Right ventricle myocardium inferior (tissue), 1 donor: ENCODE data around the gene PKNOX2. TPM values are rescaled to one million over a fixed set of nuclear protein-coding genes. Genes with fewer than 3 reads are reported as not detected.
A peak's percentile ranks its signal among the peaks of the same experiment; 100 is the strongest.

ENCODE experiments used
- ATAC-seq: fragments of 200-7000 bp; cut with Tn5 transposase; one replicate; pipeline ENCODE4 v1.9.1; 2020; ENCODE audit warnings: mild to moderate bottlenecking, moderate library complexity
- DNase-seq: peaks from one replicate; pipeline ENCODE4 v3.0.0; 2021; ENCODE audit errors: missing footprints
- intact Hi-C: fragments of 100-400 bp; cut with DNase I; formaldehyde crosslinking; loops from one replicate; pipeline ENCODE4 v1.11.0; 2022
- total RNA-seq: library from RNA; stranded (reverse); fragmentation: NEBNext Ultra II Directional; extraction: Animal tissue kit (Norgen Biotek cat#: 25700); gene quantifications from one replicate; pipeline ENCODE4 v1.2.1, GENCODE V29; 2021
- donor health status: DM: no; HTN: yes; CAD: no; lungs with severe emphysema.

The PKNOX2 gene
- total RNA-seq, 1 donor from 2014 or later = 9.1 TPM

DNA sequence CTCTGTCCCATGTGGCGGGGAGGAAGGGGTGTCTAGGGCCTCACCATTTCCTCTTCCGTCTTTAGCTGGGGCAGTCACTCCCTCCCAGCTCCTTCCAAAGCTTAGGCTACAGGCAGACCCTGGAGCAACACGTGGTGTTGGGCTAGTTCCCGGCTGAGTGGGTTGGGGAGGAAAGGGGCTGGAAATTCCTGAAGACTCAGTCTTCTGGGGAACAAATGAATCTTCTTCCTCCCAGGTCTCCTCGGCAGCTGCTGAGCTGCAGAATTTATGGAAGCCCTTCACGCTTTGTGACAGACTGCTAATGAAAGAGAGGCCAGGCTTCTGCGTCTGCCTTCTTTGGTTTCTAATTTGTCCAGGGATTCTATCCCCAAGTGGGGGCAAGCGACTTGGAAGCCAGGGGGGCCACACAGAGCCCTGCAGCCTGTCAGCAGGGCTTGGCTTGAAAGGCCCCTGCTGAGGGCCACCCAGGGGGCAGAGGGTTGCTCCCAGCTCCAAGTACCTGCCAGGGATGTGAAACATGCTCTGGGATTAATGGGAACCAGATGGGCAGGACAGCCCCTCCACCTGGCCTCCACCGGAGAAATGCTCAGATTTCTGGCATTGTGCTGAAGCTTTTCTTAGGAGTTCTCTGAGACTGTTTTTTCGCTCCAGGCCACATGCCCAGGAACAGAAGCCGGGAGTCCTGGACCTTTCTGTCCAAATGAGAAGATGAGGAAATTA, 123.1 kb downstream of the PKNOX2 start:
- intact Hi-C loops = no loop called here
- peak; percentile 66 for ATAC-seq
- DNase-seq = no peak

DNA sequence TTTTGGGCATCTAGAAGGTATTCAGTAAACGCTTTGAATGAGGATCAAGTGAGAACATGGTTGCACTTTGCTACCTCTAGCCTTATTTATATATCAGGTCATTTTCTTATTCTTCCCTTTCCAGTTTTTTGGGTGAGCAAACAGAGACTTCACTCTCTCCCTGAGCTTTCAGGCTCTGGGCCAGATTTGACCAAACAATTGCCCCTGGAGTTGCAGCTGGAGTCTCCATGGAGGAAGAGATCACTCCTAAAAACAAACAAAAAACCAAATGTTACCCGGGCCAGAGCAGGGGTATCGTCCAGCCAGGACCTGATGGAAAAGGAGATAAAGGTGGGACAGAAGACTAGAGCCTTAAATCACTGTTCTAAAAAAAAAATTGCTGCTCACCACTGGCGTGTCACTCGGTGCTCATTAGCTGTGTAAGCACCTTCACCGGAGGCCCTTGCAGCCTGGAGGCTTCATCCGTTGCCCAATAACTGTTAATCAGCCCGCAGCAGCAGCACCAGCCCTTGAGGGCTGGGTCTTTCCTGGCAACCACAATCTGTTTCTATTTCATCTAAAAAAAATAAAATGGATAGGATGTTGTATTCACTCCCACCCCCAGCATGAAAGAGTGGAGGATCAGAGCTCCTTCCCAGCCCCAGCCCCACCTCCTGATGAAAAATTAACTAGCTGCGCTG, 125.0 kb downstream of the PKNOX2 start:
- DNase-seq (no peak), ATAC-seq (no peak)
- intact Hi-C loops = no loop called here

DNA sequence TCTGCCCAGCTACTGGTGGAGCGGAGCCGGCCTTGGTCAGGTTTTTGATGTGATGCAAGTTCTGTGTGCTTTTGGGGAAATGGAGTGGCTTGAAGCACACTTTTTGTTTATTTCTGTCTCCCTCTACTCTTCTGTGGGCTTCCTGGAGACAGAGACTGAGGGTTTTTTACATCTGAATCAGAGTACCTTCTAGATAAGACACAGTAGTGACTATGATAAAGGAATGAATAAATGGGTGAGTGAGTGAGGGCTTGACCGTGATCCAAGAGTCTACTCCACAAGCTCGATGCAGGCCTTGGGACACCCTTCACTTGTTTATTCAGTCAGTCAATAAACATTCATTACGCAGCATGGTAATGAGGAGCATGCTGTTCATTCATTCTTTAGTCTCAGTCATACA, 125.7 kb downstream of the PKNOX2 start:
- intact Hi-C loops = no loop called here
- ATAC-seq (no peak), DNase-seq (no peak)

DNA sequence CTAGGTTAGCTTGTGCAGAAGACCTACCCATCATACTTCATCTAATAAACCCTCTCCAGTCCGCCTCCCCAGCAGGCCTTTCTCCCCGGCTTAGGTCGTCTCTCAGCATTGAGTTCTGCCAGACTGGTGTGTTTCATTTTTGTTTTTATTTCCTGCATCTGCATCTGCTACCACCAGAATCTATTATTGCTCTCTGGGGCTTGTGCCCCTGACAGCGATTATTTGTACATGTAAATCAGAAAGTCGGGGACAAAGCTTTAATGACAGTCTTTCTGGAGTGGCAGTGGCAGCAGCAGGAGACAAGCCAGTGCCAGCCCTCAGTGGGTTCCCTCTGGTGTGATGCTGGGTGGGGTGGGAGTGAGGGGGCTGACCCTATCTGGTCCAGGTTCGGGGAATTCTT, 127.5 kb downstream of the PKNOX2 start:
- ATAC-seq (no peak), DNase-seq (no peak)
- intact Hi-C loops = no loop called here

DNA sequence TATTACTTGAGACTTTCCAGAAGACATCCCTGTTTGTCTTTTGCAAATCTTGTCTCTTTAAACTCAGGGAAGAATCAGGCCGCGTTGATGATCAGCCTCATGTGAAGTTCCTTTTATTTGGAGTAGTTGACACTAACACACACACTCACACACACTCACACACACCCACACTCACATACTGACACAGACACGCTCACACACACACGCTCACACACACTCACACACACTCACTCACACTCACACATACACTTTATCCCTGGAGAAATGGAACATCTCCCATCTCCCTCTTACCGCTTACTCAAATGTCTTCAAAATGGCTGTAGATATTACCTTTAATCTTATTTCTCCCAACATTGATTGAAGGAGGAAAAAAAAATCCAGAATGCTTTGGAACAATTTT, 129.0 kb downstream of the PKNOX2 start:
- ATAC-seq (no peak), DNase-seq (no peak)
- intact Hi-C loops = no loop called here

DNA sequence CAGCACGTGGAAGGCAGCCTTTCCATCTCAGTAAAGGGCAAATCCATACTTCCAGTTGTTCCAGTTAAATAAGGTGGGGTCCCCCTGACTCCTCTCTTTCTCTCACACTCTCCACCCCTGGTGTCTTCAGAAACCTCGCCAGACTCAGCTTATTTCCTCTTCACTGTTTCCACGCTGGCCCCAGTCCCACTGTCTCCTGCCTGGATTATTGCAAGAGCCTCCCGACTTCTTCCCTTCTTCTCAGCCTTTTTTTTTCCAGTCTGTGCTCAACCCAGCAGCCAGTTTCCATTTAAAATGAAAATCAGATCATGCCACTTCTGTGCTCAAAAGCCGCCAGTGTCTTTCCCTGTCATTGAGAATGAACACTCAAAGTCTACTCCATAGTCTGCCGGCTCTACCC, 131.4 kb downstream of the PKNOX2 start:
- no peak for ATAC-seq
- intact Hi-C loops = no loop called here
- DNase-seq = no peak

DNA sequence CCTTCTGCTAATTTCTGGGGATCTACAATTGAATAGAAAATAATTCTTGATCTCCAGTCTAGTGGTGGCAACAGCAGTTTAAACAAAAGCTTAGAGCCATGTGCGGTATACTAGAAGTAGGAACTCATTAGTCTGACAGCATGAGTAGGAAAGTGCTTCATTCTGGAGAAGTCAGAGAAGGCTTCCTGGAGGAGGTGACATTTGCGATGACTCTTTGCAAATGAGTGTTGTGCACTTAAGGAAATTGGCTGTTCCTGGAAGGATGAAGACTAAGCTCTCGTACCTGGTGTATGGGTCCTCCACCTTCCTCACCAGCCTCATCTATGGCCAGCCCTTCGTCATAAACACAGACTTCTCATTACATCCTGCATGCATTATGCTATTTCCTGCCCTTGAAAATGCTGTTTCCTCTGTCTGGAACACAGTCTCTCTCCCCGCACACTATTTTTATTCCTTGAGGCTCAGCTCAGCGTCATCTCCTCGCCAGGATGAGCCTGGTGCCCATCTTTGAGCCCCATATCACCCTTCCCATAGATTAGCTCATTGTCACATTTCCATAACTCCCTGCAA, 132.9 kb downstream of the PKNOX2 start:
- no peak for DNase-seq
- intact Hi-C loops = no loop called here
- ATAC-seq = no peak

DNA sequence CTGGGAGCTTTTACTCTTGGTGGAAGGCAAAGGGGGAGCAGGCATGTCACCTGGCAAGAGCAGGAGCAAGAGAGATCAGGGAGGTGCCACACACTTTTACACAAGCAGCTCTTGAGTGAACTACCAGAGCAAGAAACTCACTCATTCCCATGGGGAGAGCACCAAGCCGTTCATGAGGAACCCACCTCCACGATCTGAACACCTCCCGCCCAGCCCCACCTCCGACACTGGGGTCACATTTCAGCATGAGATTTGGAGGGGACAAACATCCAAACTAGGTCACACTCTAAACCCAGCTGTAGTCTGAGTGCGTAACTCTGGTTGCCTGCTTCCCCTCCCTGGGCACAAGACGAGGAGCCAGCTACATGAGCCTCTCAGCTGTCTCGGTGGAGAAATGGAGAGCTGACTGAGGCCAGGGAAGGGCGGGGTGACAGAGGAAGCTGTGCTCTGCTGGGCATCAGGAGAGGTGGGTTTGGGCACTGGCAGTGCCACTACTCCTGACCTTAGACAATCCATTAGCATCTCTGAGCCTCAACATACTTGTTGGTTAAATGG, 134.6 kb downstream of the PKNOX2 start:
- ATAC-seq (no peak), DNase-seq (no peak)
- intact Hi-C loops = no loop called here

DNA sequence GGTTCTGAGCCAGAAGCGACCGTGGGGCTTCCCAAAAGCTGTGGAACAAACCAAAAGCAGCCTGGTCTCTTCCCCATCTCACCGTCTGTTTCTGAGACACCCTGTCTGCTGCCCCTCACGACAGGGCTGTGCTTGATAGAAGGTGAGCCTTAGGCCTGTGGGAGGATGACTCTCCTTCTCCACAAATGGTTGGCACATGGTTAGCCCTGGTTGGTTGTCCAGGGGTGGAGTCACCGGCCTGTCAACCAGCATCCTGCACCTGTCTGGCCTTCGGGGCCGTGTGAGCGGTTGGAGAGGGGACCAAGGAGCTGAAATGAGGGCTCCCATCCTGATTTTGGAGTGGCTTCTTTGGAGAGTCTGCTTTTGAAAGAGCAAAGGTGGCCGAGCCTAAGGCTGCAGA, 135.3 kb downstream of the PKNOX2 start:
- ATAC-seq = no peak
- intact Hi-C loops = no loop called here
- DNase-seq = no peak

DNA sequence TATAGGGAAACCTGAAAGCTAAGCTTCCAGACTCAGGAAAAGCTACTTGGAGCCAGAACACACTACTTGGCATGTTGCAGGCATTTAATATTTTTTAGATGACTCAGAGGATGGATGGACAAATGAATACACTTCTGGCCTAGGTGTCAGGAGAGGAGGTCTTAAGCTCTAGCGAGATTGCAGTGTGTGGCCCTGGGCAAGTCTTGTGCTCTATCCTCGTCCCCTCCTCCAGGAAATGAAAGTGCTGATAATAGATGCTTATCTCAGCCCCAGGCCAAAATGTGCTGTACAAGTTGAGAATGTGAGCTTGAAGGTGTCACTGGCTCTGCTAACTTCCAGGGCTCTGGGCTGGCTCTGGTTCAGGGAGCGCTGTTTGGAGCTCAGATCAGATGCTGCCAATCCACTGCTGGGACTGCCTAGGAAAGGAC, 136.3 kb downstream of the PKNOX2 start:
- no peak for DNase-seq
- intact Hi-C loops = no loop called here
- peak; percentile 48 for ATAC-seq

DNA sequence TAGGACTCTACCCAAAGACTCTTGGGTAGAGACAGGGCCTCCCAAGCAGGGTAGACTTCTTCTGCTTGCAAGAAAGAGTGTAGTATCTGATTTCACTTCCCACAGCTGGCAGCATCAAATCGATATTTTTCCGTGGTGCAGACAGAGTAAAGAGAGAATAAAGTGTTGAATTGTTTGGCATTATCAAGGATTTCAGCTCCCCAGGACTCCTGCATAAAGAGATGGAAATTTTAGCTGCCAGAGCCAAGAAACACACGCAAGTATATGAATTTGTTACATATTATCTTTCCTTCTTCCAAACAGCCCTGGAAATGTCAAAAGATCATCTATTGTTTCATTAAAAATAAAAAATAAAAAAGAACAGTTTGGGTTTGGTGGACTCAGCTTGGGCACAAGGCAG, 136.8 kb downstream of the PKNOX2 start:
- no peak for ATAC-seq
- DNase-seq = no peak
- intact Hi-C loops = no loop called here

DNA sequence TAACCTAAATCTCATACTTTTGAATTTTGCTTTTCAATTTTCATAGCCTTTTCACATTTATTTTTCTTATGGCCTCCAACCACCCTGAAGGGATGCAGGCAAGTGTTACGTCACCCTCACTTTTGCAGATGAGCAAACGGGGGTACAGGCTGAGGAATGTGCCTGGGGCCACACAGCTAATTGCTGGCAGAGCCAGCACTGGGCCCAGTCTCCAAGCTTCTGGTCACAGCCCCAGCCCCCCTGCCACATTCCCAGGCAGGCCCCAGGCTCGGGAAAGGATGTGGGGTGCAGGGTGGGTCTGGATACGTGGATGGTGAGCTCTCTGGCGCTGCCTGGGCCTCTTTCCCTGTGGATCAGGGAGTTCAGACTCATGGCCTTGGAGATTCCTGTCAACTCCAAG, 138.6 kb downstream of the PKNOX2 start:
- no peak for ATAC-seq
- DNase-seq = no peak
- intact Hi-C loops = no loop called here

DNA sequence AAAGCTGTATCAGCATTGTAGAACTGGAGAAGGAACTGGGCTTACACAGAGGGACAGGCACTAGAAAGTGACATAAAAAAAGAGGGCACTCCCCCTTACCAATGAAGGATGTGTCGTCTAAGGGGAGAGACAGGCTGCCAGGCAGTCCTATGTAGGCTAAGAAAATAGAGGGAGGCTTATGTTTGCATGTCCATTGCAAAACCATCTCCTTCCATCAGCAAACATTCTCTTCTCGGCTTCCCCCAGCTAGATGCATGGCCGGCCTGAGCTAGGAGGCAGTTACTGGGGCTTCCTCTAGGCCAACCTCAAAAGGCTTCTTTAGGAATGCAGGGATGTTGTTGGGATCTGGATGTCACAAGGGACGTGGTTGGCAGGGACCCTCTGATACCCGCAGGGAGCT, 139.1 kb downstream of the PKNOX2 start:
- DNase-seq (no peak), ATAC-seq (no peak)
- intact Hi-C loops = no loop called here

DNA sequence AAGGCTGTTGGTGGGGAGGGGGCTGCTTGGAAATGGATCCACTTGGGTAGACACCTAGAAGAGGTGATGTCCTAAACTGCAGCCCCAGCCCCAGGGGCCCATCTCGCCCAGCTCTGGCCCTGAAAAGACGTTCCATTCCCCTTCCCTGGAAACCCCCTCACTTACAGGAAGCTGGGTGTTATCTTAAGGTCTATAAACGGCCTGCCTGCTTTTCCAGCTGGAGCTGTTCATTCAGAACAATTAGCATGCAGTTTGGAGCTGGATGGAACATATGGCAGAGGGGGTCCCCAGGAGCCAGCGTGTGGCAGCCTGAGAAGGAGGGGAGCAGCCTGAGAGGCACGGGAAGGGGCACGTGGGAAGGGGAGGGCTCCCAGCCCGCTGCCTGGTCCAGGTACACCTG, 139.6 kb downstream of the PKNOX2 start:
- intact Hi-C loops = no loop called here
- ATAC-seq (no peak), DNase-seq (no peak)

DNA sequence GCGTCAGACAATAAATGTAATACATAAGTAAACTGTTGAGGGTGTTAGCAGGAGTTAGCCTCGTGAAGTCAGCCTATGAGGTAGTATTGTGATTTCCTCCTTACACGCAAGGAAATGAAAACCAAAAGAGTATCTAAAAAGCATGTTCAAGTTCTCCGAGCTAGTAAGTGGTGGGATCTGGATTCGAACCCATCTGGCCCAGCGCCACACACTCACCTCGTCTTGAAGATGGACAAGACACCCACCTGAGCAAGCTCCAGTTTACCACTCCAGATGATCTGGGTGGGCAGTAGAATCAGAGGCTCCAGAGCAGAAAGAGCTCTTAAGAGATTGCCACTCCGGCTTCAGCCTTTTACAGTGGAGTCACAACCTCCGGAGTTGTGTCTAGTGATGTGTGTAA, 140.3 kb downstream of the PKNOX2 start:
- DNase-seq = no peak
- ATAC-seq = no peak
- intact Hi-C loops = no loop called here

DNA sequence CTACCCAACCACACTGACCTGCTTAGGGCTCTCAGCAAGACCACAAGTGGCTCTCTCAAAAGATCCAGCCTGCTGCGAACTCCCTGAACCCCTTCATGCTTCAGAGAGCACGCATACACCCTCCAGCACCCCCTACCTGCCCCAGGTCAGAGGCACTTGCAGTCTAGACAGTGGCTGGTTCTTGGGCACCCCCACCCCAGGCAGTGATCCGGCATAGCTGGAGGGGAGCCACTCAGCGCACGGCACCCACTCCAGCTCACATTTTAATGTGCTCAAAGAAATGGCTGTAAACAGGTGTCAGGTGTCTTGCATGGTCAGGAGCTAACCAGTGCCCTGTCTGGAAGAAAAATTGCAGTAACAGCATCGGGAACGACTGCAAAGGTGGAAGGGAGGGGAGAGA, 140.8 kb downstream of the PKNOX2 start:
- intact Hi-C loops = no loop called here
- no peak for ATAC-seq
- DNase-seq = no peak

DNA sequence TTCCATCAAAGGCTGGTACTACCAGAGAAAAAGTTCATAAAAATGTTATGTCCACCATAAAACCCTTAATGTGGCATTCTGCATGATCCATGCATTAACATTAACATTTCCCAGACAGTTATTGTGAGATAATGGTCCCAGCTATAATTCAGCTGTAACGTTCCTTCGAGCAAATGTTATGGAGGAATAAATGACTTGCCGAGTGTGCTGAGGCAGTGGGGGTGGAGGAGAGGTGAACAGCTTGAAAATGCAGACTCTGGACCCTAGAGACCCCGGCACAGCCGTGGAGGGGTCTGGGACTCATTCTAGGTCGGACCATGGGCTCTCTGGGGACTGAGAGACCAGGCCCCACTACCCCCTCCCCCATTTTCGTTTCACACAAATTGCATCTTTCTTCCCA, 141.9 kb downstream of the PKNOX2 start:
- intact Hi-C loops = no loop called here
- ATAC-seq = no peak
- no peak for DNase-seq

DNA sequence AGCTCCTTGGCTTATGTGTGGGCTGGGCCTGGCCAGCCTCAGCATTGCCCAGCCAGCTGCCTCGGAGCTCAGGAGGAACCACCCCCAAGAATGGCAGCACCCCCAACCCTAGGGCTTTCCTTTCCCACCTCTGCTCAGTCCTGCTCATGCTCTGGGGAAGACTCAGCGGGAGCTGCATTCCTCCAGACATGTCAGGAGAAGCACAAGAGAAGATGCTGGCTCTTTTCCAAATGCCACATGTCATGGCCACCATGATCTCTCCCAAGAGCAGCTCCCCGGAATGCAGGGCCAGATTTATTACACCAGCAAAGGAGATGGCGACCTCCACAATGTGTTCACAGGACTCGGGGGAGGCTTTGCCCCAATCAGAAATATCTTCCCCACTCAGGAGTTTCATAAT, 143.7 kb downstream of the PKNOX2 start:
- intact Hi-C loops = no loop called here
- ATAC-seq (no peak), DNase-seq (no peak)

DNA sequence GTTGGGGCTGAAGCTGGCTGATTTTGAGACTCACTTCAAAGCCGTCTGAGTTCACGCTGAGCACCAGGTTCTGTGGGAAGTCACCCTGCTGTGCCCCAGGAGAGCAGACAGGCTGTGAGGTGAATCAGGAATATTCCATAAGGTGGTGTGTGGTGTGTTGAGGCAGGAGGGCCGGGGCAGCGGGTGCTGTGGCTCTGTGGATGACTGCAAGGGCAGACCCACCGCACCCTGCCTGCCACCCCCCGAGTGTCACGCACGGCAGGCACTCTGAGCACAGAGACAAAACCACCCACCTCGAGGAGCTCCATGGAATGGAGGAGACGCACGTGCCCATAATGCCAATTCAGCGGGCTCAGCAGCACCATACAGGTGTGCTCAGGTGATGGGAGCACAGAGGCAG, 147.8 kb downstream of the PKNOX2 start:
- ATAC-seq (no peak), DNase-seq (no peak)
- intact Hi-C loops = no loop called here

DNA sequence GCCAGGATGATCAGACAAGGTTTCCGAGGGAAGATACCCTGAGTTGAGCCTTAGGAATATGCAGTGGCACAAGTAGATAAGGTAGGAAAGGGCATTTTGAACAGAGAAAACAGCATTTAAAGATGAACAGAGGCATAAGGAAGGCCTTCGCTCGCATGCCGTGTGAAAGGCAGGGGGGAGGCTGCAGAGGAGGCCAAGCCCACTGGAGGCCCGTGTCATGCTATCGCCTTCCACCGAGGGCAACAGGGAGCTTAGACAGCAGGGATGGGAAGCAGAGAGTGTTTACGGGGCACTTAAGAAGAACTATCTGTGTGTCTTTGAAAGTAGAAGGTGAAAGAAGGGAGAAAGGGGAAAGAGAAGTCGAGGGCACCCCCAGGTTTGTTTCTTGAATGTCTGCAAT, 148.3 kb downstream of the PKNOX2 start:
- no peak for DNase-seq
- intact Hi-C loops = no loop called here
- ATAC-seq = no peak
